ENCODE results near the gene AAK1.

- TF ChIP-seq SUZ12 (IDR thresholded peaks at IDR 0.05; ENCODE audit: extremely low read depth, insufficient read depth, insufficient read length): no peak
- TF ChIP-seq ZNF274 (IDR thresholded peaks at IDR 0.05; ENCODE audit: low read depth, low read length): no peak
- no peak for TF ChIP-seq YY1 (IDR thresholded peaks at IDR 0.05; ENCODE audit: insufficient read depth, insufficient read length)
Measured at GRCh38 chr2:69554981-69555380, 88.6 kb downstream of the AAK1 start.

Data from NT2/D1 (cell line).